Measurements from ENCODE around the gene SRSF8. TPM values are rescaled to one million over a fixed set of nuclear protein-coding genes. Genes with fewer than 3 reads are reported as not detected.
"Not testable (repeated sequence)": the region's sequence is repeated elsewhere in the genome, so short reads cannot be mapped to it uniquely, and the experiment has no call there.

Gene SRSF8, protein sequence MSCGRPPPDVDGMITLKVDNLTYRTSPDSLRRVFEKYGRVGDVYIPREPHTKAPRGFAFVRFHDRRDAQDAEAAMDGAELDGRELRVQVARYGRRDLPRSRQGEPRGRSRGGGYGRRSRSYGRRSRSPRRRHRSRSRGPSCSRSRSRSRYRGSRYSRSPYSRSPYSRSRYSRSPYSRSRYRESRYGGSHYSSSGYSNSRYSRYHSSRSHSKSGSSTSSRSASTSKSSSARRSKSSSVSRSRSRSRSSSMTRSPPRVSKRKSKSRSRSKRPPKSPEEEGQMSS
- total RNA-seq (2021): 22.5 and 25.1 TPM in 2 replicates
- long read RNA-seq, full-length matches to known transcripts: 16 of 16 reads
- long read RNA-seq, partial matches to known transcripts: 0 of 16 reads
- long read RNA-seq, other reads (novel, unspliced or antisense): 0 of 16 reads

DNA sequence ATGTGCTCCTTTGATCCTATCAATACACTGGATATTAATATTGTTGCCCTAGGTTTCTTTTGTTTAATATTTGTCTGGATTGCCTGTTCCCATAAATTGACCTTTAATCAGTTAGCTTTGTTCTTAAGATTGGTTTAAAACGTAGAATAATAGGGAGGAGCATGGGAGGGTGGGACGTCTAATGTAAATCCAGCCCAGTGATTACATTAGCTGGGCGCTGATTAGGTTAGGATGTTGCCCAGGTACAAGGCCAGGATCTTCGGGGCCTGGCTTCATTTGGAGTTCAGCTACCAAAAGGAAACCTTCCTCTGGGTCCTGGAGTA lies at the start of gene SRSF8:
SRSF8 (plus strand) TSS at position 204 of the 323 bp plus-strand sequence. CDS start 308 bp downstream, outside the sequence.
- Histone ChIP-seq H3K79me2 (ENCODE audit: insufficient read depth, low read length) (no peaks in the 10 kb centered on the region), H3K27me3 (ENCODE audit: insufficient read depth, low read length) (no peaks in the 10 kb centered on the region), H3K9me3 (ENCODE audit: control insufficient read depth, low read depth, low read length) (no peaks in the 10 kb centered on the region), H4K20me1 (ENCODE audit: control insufficient read depth, insufficient read depth, insufficient read length) (no peaks in the 10 kb centered on the region), H2BK12ac (ENCODE audit: insufficient read length, low read depth, low read length) (no peak within 1 kb of the TSS), H2BK20ac (ENCODE audit: low read depth, low read length, poor library complexity, severe bottlenecking) (no peak within 1 kb of the TSS), H4K91ac (ENCODE audit: insufficient read length, low read depth, low read length) (no peak within 1 kb of the TSS), H2BK120ac (ENCODE audit: low read depth, low read length, poor library complexity, severe bottlenecking) (no peak within 1 kb of the TSS), H3K79me1 (ENCODE audit: insufficient read depth, low read depth, low read length, poor library complexity, severe bottlenecking) (no peaks in the 10 kb centered on the region), H2AFZ (ENCODE audit: low read length) (no peak within 1 kb of the TSS), H2BK15ac (ENCODE audit: low read depth, low read length) (no peak within 1 kb of the TSS), H3K18ac (ENCODE audit: insufficient read length, low read depth, low read length) (peak within 1 kb of the TSS; percentile 81), H3K4me1 (ENCODE audit: insufficient read depth, low read length) (no peaks in the 10 kb centered on the region), H3K9ac (ENCODE audit: extremely low read depth, insufficient read length, low read length) (peak within 1 kb of the TSS; percentile 46), H2BK5ac (ENCODE audit: insufficient read length, low read length) (no peak within 1 kb of the TSS), H3K4ac (ENCODE audit: low read depth, low read length) (no peak within 1 kb of the TSS), H3K4me2 (ENCODE audit: insufficient read depth, insufficient read length, low read length) (peak within 1 kb of the TSS; percentile 73), H3K27ac (ENCODE audit: insufficient read length, low read depth, low read length) (no peak within 1 kb of the TSS), H3T11ph (ENCODE audit: low read length) (no peak within 1 kb of the TSS), H3K23ac (ENCODE audit: insufficient read length, low read depth, low read length) (no peak within 1 kb of the TSS), H3K56ac (ENCODE audit: insufficient read length, low read depth, low read length) (no peak within 1 kb of the TSS), H3K14ac (ENCODE audit: insufficient read depth, low read length) (peak within 1 kb of the TSS; percentile 15), H4K8ac (replicated peaks; ENCODE audit: insufficient read length, low read depth, low read length) (no peak within 1 kb of the TSS), H2AK5ac (ENCODE audit: insufficient read length, low read length) (no peak within 1 kb of the TSS), H4K5ac (ENCODE audit: insufficient read length, low read depth, low read length) (no peak within 1 kb of the TSS), H3K23me2 (ENCODE audit: insufficient read length, low read depth, low read length, poor library complexity, severe bottlenecking) (peaks cover 8% of the 10 kb centered on the region)
- peaks cover 17% of the 10 kb centered on the region for H3K27me3 Mint-ChIP-seq (ENCODE audit: low read depth)
- H3K9me3 Mint-ChIP-seq: peaks cover 0 to 3% of the 10 kb centered on the region in 2 experiments; a peak in 1 of 5 replicates
- whole genome bisulfite sequencing (ENCODE audit: extremely low coverage, insufficient read length, low lambda C conversion rate): no CpG with 5 or more reads among the region's 4 CpGs
- H3K4me3 Mint-ChIP-seq: peak within 1 kb of the TSS; percentile 91 to 96
- H3K4me1 Mint-ChIP-seq: peaks cover 18% of the 10 kb centered on the region in 2 experiments
- TF ChIP-seq, protein P1, sequence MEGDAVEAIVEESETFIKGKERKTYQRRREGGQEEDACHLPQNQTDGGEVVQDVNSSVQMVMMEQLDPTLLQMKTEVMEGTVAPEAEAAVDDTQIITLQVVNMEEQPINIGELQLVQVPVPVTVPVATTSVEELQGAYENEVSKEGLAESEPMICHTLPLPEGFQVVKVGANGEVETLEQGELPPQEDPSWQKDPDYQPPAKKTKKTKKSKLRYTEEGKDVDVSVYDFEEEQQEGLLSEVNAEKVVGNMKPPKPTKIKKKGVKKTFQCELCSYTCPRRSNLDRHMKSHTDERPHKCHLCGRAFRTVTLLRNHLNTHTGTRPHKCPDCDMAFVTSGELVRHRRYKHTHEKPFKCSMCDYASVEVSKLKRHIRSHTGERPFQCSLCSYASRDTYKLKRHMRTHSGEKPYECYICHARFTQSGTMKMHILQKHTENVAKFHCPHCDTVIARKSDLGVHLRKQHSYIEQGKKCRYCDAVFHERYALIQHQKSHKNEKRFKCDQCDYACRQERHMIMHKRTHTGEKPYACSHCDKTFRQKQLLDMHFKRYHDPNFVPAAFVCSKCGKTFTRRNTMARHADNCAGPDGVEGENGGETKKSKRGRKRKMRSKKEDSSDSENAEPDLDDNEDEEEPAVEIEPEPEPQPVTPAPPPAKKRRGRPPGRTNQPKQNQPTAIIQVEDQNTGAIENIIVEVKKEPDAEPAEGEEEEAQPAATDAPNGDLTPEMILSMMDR (conservative IDR thresholded peaks at IDR 0.05): no peak
- H3K27ac Mint-ChIP-seq: peak within 1 kb of the TSS; percentile 74 to 87 (median 85); a peak in 6 of 7 replicates
- peaks cover 0 to 6% (median 2%) of the 10 kb centered on the region in 3 experiments; a peak in 2 of 7 replicates for H3K36me3 Mint-ChIP-seq (ENCODE audit: insufficient read depth in 1 of 3, low read depth in 3 of 3)
- no peak for DNase-seq

DNA sequence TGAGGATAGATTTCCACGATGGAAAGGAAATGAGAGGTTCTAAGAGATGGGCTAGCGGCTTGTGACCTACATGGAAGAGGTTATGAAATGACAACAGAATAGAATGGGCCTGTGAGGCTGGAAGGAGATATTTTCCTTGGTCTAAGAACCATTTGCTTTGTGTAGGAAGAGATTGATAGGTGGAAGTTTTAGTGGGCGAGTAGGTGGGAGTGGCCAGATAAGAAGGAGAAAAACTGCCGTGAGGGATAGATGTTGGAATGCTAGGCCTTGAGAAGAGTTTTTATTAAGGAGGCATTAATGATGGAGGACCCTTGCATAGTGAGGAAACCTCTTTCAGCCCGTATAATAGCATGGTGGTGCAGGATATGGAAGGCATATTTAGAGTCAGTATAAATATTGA lies 45.3 kb upstream of the SRSF8 start:
- H2AFZ ChIP-seq (ENCODE audit: low read length); H4K20me1 ChIP-seq (ENCODE audit: control insufficient read depth, insufficient read depth, insufficient read length); H3K14ac ChIP-seq (ENCODE audit: insufficient read depth, low read length); H2BK15ac ChIP-seq (ENCODE audit: low read depth, low read length); H3K36me3 Mint-ChIP-seq (ENCODE audit: insufficient read depth in 1 of 3, low read depth in 3 of 3); H3K4ac ChIP-seq (ENCODE audit: low read depth, low read length); H3K4me1 ChIP-seq (ENCODE audit: insufficient read depth, low read length); H3K9me3 ChIP-seq (ENCODE audit: control insufficient read depth, low read depth, low read length); DNase-seq; H3K9ac ChIP-seq (ENCODE audit: extremely low read depth, insufficient read length, low read length); H3K79me2 ChIP-seq (ENCODE audit: insufficient read depth, low read length); H3K27me3 Mint-ChIP-seq (ENCODE audit: low read depth); H2BK20ac ChIP-seq (ENCODE audit: low read depth, low read length, poor library complexity, severe bottlenecking); H3K23me2 ChIP-seq (ENCODE audit: insufficient read length, low read depth, low read length, poor library complexity, severe bottlenecking); H2BK12ac ChIP-seq (ENCODE audit: insufficient read length, low read depth, low read length); H3K79me1 ChIP-seq (ENCODE audit: insufficient read depth, low read depth, low read length, poor library complexity, severe bottlenecking); H3K4me1 Mint-ChIP-seq; H2AK5ac ChIP-seq (ENCODE audit: insufficient read length, low read length); H3K9me3 Mint-ChIP-seq; H2BK5ac ChIP-seq (ENCODE audit: insufficient read length, low read length); H4K5ac ChIP-seq (ENCODE audit: insufficient read length, low read depth, low read length); H3K4me3 Mint-ChIP-seq; H3K23ac ChIP-seq (ENCODE audit: insufficient read length, low read depth, low read length); H3K4me2 ChIP-seq (ENCODE audit: insufficient read depth, insufficient read length, low read length); H4K91ac ChIP-seq (ENCODE audit: insufficient read length, low read depth, low read length); H3K27me3 ChIP-seq (ENCODE audit: insufficient read depth, low read length); H3K18ac ChIP-seq (ENCODE audit: insufficient read length, low read depth, low read length); H3K27ac ChIP-seq (ENCODE audit: insufficient read length, low read depth, low read length); H3K27ac Mint-ChIP-seq; H4K8ac ChIP-seq (replicated peaks; ENCODE audit: insufficient read length, low read depth, low read length); H3K56ac ChIP-seq (ENCODE audit: insufficient read length, low read depth, low read length); H3T11ph ChIP-seq (ENCODE audit: low read length); H2BK120ac ChIP-seq (ENCODE audit: low read depth, low read length, poor library complexity, severe bottlenecking): not testable (repeated sequence)
- WGBS (ENCODE audit: extremely low coverage, insufficient read length, low lambda C conversion rate): no CpG with 5 or more reads among the region's 5 CpGs
